IMR-90 (cell line): ENCODE measurements around the gene DOCK1. TPM values are rescaled to one million over a fixed set of nuclear protein-coding genes. Genes with fewer than 3 reads are reported as not detected.

Experiments
- ATAC-seq: fragments of 200-7000 bp; cut with Tn5 transposase; 2 replicates; pipeline ENCODE4 v1.9.1; 2020; ENCODE audit warnings: low read depth, mild to moderate bottlenecking, moderate library complexity
- BruUV-seq: library from RNA; stranded (reverse); fragments of 400-500 nt; replicated peaks from 2 replicates; lab custom pipeline; 2021; lab: Mats Ljungman, UMichigan
- CTCF ChIA-PET: fragments of 300-600 bp; formaldehyde crosslinking; extraction: SDS; loops from one replicate; lab custom pipeline; 2021; ENCODE audit warnings: antibody characterized with exemption; lab: Yijun Ruan, JAX
- POLR2A ChIA-PET: fragments of 300-600 bp; sonication (Branson Sonifier 250); formaldehyde crosslinking; loops from one replicate; lab custom pipeline; 2022; ENCODE audit warnings: antibody characterized with exemption; ENCODE audit not compliant: unreplicated experiment; lab: Charles Lee
- DNase-seq: peaks from one replicate; pipeline ENCODE4 v3.0.0; 2013
- H2AFZ ChIP-seq: replicated peaks from 2 replicates; pipeline ENCODE3; 2013; ENCODE audit warnings: low read length, mild to moderate bottlenecking; ENCODE audit not compliant: poor library complexity
- H2AK5ac ChIP-seq: 2 replicates; pipeline ENCODE4 v1.6.1; 2013; ENCODE audit warnings: low read depth, low read length, inconsistent platforms
- H2AK9ac ChIP-seq: replicated peaks from 2 replicates; pipeline ENCODE3; 2013; ENCODE audit warnings: mild to moderate bottlenecking, low read depth, low read length, moderate library complexity; ENCODE audit not compliant: poor library complexity
- H2BK120ac ChIP-seq: 2 replicates; pipeline ENCODE4 v1.6.1; 2013; ENCODE audit warnings: low read depth, low read length, inconsistent platforms
- H2BK15ac ChIP-seq: 3 replicates; pipeline ENCODE4 v1.6.1; 2013; ENCODE audit warnings: low read depth, low read length, inconsistent platforms
- H2BK20ac ChIP-seq: 2 replicates; pipeline ENCODE4 v1.6.1; 2013; ENCODE audit warnings: low read depth, mild to moderate bottlenecking, inconsistent platforms, low read length, moderate library complexity
- H2BK5ac ChIP-seq: 2 replicates; pipeline ENCODE4 v1.6.1; 2013; ENCODE audit warnings: mild to moderate bottlenecking, low read depth, low read length, inconsistent platforms; ENCODE audit not compliant: poor library complexity, severe bottlenecking
- H3K14ac ChIP-seq: replicated peaks from 2 replicates; pipeline ENCODE4 v1.6.1; 2013; ENCODE audit warnings: low read depth, low read length, inconsistent platforms
- H3K18ac ChIP-seq: 2 replicates; pipeline ENCODE4 v1.6.1; 2013; ENCODE audit warnings: low read depth, low read length, control low read depth
- H3K23ac ChIP-seq: 2 replicates; pipeline ENCODE4 v1.6.1; 2013; ENCODE audit warnings: low read depth, low read length, inconsistent platforms
- H3K27ac ChIP-seq: 2 replicates; pipeline ENCODE4 v1.5.1; 2013; ENCODE audit warnings: mild to moderate bottlenecking, control low read depth, low read length; ENCODE audit not compliant: insufficient read depth
- H3K27me3 ChIP-seq: 2 replicates; pipeline ENCODE4 v1.6.1; 2013; ENCODE audit warnings: low read length; ENCODE audit not compliant: control insufficient read depth, insufficient read depth
- H3K36me3 ChIP-seq: 2 replicates; pipeline ENCODE4 v1.6.1; 2013; ENCODE audit warnings: low read length, mixed read lengths; ENCODE audit not compliant: control insufficient read depth, insufficient read depth
- H3K4ac ChIP-seq: 2 replicates; pipeline ENCODE4 v1.6.1; 2013; ENCODE audit warnings: low read depth, low read length, inconsistent platforms
- H3K4me1 ChIP-seq: 2 replicates; pipeline ENCODE4 v1.6.1; 2013; ENCODE audit warnings: low read length, mixed read lengths; ENCODE audit not compliant: control insufficient read depth, insufficient read depth
- H3K4me2 ChIP-seq: 2 replicates; pipeline ENCODE4 v1.6.1; 2013; ENCODE audit warnings: low read depth, mild to moderate bottlenecking, control low read depth, low read length, moderate library complexity
- H3K4me3 ChIP-seq: 2 replicates; pipeline ENCODE4 v1.5.1; 2013; ENCODE audit warnings: low read depth, mild to moderate bottlenecking, control low read depth, low read length, moderate library complexity; ENCODE audit not compliant: insufficient read depth
- H3K56ac ChIP-seq: 2 replicates; pipeline ENCODE4 v1.6.1; 2013; ENCODE audit warnings: low read length, inconsistent platforms; ENCODE audit not compliant: insufficient read depth; ENCODE audit errors: extremely low read depth
- H3K79me1 ChIP-seq, 2 experiments: 2 replicates each; pipeline ENCODE4 v1.6.1; 2013; ENCODE audit warnings: low read length in 2 of 2, inconsistent platforms in 1 of 2, low read depth in 1 of 2
- H3K9ac ChIP-seq: 2 replicates; pipeline ENCODE4 v1.6.1; 2013; ENCODE audit warnings: low read depth, low read length, control low read depth
- H3K9me1 ChIP-seq: 2 replicates; pipeline ENCODE4 v1.6.1; 2013; ENCODE audit warnings: low read length, inconsistent platforms; ENCODE audit not compliant: insufficient read depth
- H3K9me3 ChIP-seq: 2 replicates; pipeline ENCODE4 v1.6.1; 2013; ENCODE audit warnings: low read length; ENCODE audit not compliant: control insufficient read depth, insufficient read depth
- H4K20me1 ChIP-seq: 2 replicates; pipeline ENCODE4 v1.6.1; 2013; ENCODE audit warnings: low read length, inconsistent platforms; ENCODE audit not compliant: insufficient read depth
- H4K5ac ChIP-seq: 2 replicates; pipeline ENCODE4 v1.6.1; 2013; ENCODE audit warnings: mild to moderate bottlenecking, low read depth, low read length, control low read depth
- H4K8ac ChIP-seq, 2 experiments: 2 replicates each; pipeline ENCODE4 v1.6.1; 2013; ENCODE audit warnings: low read depth in 2 of 2, low read length in 2 of 2, control low read depth in 1 of 2, inconsistent platforms in 1 of 2
- H4K91ac ChIP-seq: 2 replicates; pipeline ENCODE4 v1.6.1; 2013; ENCODE audit warnings: low read depth, low read length, inconsistent platforms; ENCODE audit not compliant: insufficient read depth
- BHLHE40 ChIP-seq: fragments of 150-350 bp; IDR thresholded peaks from 2 replicates; pipeline ENCODE4 v1.6.1; 2016; ENCODE audit warnings: mild to moderate bottlenecking, low read depth, low read length
- RCOR1 ChIP-seq: IDR thresholded peaks from 2 replicates; pipeline ENCODE4 v1.6.1; 2012; ENCODE audit warnings: mild to moderate bottlenecking, low read length, improper control_type of control experiment; ENCODE audit not compliant: insufficient replicate concordance
- WGBS, 2 experiments: methylation state at CpG; one replicate each; pipeline versions ENCODE4 v1.1.5 to v1.1.7; 2013; ENCODE audit warnings: missing lambda C conversion rate in 2 of 2; ENCODE audit not compliant: insufficient read length in 1 of 2; ENCODE audit errors: extremely low coverage in 2 of 2; 5-methylcytosine and 5-hydroxymethylcytosine counted together
- dilution Hi-C: fragments of 300-500 bp; cut with HindIII; formaldehyde crosslinking; loops from one replicate; pipeline ENCODE4 v1.14.3; 2018; ENCODE audit warnings: low sequenced_read_pairs; ENCODE audit not compliant: unreplicated experiment
- in situ Hi-C: fragments of 300-500 bp; cut with MboI; formaldehyde crosslinking; loops from 3 replicates; pipeline ENCODE4 v1.14.3; 2019; ENCODE audit warnings: low sequenced_read_pairs, inconsistent platforms, mixed read lengths
- intact Hi-C: fragments of 100-400 bp; cut with micrococcal nuclease; formaldehyde crosslinking; loops from 2 replicates; pipeline ENCODE4 v1.10.0; 2022
- polyA plus RNA-seq, 3 experiments: library from polyadenylated mRNA; depleted of rRNA; stranded (reverse); fragments of >200 nt; gene quantifications; 2 replicates each; pipeline ENCODE4 v1.2.3, GENCODE V29; 2012; ENCODE audit warnings: low replicate concordance in 1 of 3
- total RNA-seq: library from RNA; depleted of rRNA; stranded (reverse); fragments of >200 nt; gene quantifications from 2 replicates; pipeline ENCODE4 v1.2.3, GENCODE V29; 2012

Gene DOCK1
- total and polyA plus RNA-seq, 2 of the 4 experiments (the other 2 are of a cell fraction), result 28.2 to 71.0 TPM

DNA sequence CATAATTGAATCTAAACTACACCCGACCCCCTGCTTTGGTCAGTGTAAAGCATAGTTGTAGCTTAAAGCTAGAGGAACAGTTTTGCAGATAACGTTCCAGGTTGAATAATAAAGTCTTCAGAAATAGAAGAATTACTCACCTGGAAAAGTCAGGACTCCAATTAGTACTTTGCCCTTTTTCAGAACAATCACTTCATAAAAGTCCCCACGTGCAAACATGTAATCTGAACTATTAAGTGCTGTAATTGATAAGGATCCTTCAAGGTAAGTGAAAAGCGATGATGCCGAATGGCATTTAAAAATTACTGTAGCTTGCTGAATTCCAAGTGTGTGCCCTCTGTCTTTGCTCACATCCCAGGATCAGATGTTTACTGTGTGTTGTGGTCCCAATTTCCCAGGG lies 344.8 kb downstream of the DOCK1 start:
- Histone ChIP-seq H2AK5ac (no peak overlapping the region), H2AK9ac (no peak overlapping the region), H2BK120ac (no peak overlapping the region), H3K18ac (no peak overlapping the region), H3K4ac (no peak overlapping the region), H3K9me3 (no peaks in the 10 kb centered on the region), H4K8ac (no peak overlapping the region), H3K27me3 (no peaks in the 10 kb centered on the region), H4K91ac (no peak overlapping the region), H3K9ac (no peak overlapping the region), H3K36me3 (peaks cover 9% of the 10 kb centered on the region), H3K9me1 (peaks cover 16% of the 10 kb centered on the region), H2AFZ (no peak overlapping the region), H3K56ac (no peak overlapping the region), H2BK20ac (no peak overlapping the region), H3K4me2 (no peak overlapping the region), H4K20me1 (peaks cover 6% of the 10 kb centered on the region; the same call in 1 of the 2 replicates), H2BK15ac (no peak overlapping the region), H3K14ac (no peak overlapping the region), H3K4me3 (no peak overlapping the region), H4K5ac (no peak overlapping the region), H3K27ac (no peak overlapping the region), H3K23ac (no peak overlapping the region), H2BK5ac (no peak overlapping the region), H3K4me1 (no peaks in the 10 kb centered on the region), H3K79me1 (peaks cover 0 to 15% of the 10 kb centered on the region in 2 experiments; a peak in 3 of 4 replicates)
- no TSS peak for BruUV-seq
- ChIA-PET CTCF (interaction anchor here (0.7 kb wide), 1 partner anchor 30 kb away, joined by 3 read pairs; no protein-coding TSS in a partner anchor), POLR2A (no interaction called here)
- DNase-seq, result no peak
- in situ Hi-C loops, result no loop called here
- dilution Hi-C loops, result no loop called here
- intact Hi-C loops, result no loop called here
- WGBS, 2 experiments, result 100% methylated on average over 2 of the region's 5 CpGs; no CpG with 5 or more reads in 1 of the 2 experiments
- TF ChIP-seq RCOR1 (no peak), BHLHE40 (no peak)
- ATAC-seq, result no peak
